ENCODE results near the gene SPATA9.

Gene SPATA9

DNA sequence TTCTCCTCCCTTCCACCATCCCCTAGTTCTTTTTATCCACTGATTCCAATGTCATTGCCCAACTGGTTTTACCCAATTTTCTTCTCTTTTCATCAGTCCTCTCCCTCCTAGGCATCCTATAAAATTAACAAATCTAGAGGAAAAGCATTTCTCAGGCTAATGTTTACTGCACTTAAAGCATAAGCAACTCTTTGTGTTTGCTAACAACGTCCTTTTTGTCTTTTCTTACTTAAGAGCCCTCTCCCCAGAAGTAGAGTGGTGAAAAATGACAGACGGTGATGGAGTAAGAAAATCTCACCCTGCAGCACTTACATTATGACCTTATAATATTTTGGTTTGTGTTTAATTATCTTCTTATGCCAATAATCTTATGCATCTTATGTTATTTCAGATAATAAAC lies 1.6 kb upstream of the SPATA9 start:
- no peak for DNase-seq (ENCODE audit: low read depth)

- no peak for DNase-seq (ENCODE audit: low read depth)
Observed at GRCh38 chr5:95673081-95673480, 9.7 kb downstream of the SPATA9 start.

- no peak for DNase-seq (ENCODE audit: low read depth)
Observed at GRCh38 chr5:95672641-95673040, 10.2 kb downstream of the SPATA9 start.

GRCh38 chr5:95671826-95672225 lies 11.0 kb downstream of the SPATA9 start:
- DNase-seq (ENCODE audit: low read depth) = no peak

DNA sequence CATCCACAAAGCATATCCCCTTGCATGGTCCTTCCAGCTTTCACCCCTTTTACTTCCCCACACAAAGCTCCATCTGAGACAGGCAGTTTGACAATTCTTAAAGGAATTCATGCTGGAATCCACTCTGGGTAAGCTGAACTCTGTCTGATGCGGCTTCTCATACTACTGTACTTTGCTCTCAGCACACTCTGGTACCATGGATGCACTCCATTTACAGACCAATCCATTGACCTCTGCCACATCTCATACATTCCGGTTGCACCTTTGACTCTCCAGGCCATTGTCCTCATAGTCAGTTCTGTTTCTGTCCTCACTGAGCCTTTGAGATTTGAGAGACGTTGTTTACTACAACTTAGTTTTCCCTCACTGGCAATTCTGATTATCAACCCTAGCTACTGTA lies 12.2 kb downstream of the SPATA9 start:
- no peak for DNase-seq (ENCODE audit: low read depth)

GRCh38 chr5:95669985-95670384 lies 12.8 kb downstream of the SPATA9 start:
- no peak for DNase-seq (ENCODE audit: low read depth)

GRCh38 chr5:95669540-95669939 lies 13.3 kb downstream of the SPATA9 start:
- DNase-seq (ENCODE audit: low read depth) = no peak

GRCh38 chr5:95668728-95669127 lies 14.1 kb downstream of the SPATA9 start:
- no peak for DNase-seq (ENCODE audit: low read depth)

DNA sequence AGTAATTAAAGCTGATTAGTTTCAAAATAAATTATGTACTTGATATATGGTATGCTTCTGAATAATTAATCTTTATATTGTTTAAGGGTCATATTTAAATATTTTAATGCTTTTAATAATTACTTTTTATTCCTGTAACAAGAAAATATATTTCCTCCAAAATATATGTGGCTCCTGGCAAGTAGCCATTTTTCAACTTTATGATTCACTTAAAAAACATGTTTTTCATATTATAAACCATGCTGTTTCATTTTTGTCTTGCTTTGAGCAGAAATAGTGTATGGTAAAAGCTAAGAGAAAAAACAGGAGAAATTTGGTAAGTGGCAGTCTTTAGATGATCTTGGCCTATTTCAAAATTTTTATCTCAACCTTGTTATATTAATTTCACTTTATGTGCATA lies 14.6 kb downstream of the SPATA9 start:
- no peak for DNase-seq (ENCODE audit: low read depth)

DNA sequence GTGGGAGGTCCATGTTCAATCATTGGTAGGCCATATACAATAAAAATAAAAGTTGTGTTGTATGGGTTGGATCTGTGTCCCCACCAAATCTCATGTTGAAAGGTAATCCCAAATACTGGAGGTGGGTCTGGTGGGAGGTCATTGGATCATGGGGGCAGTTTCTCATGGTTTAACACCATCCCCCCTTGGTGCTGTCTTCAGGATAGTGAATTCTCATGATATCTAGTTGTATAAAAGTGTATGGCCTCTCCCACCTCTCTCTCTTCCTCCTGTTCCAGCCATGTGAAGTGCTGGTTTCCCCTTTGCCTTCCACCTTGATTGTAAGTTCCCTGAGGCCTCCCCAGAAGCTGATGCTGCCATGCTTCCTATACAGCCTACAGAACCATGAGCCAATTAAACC lies 15.1 kb downstream of the SPATA9 start:
- no peak for DNase-seq (ENCODE audit: low read depth)

DNA sequence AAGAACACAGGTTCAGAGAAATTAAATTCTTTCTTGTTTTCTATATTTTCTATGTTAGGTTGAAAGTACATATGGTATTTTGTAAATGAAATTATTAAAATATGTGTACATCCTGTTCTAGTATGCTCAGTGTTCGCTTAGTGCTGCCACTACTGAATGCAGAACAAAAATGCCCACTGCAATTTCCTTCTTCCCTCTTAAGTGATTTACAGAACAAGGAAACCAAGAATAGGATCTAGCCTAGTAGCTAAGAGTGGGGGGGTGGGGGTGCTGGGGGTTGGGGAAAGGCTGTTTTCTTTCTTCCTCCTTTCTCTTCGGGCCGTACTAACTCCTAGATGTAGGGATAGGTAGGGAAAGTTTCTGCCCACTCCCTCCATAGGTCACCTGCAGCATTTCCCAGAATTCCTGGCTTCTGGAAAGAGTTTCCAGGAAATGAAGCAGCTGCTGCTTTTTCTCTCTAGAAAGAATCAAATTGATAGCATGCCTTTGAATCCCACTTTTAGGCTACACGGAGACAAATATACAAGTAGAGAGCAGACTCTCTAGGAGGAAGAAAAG lies 15.7 kb downstream of the SPATA9 start:
- no peak for DNase-seq (ENCODE audit: low read depth)

DNA sequence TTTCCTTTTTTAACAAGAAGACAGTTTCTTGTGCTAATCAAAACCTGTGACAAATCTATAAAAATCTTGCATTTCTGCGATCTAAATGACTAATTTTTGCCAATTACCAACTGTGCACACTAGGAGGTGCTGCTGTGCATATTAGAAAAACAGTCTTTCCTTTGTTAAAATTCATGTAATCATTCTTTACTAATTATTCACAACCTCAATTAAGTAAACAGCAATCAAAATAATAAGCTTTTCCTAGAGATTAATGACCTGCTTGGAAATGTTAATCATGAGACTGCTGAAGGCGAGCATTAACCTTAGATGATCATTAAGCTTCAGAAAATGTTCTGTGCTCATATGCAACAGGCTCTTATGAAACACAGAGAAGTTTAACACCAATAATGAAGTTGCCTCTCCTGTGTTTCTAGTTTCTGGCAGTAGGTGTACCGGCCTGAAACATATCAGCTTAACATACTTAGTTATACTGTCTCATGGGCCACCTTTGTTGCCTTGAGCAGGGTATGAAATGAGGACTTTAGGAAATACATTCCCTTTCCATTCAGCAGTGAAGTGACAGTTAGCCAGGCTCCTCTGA lies 18.5 kb downstream of the SPATA9 start:
- no peak for DNase-seq (ENCODE audit: low read depth)

DNA sequence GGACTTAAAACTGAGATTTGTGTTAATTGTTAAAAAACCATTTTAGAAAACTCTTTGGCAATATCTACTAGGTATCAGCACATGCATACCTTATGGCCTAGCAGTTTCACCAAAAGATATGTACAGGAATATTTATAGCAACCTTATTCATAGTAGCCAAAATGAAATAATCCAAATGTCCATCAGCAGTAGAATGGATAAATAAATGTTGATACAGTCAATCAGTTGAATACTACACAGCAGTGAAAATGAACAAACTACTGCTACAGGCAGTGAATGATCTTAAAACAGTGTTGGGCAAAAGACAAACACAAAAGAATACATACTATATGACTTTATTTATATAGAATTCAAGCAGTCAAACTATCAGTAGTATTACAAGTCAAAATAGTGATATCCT lies 19.8 kb downstream of the SPATA9 start:
- no peak for DNase-seq (ENCODE audit: low read depth)

GRCh38 chr5:95660060-95660459 lies 22.7 kb downstream of the SPATA9 start:
- no peak for DNase-seq (ENCODE audit: low read depth)

DNA sequence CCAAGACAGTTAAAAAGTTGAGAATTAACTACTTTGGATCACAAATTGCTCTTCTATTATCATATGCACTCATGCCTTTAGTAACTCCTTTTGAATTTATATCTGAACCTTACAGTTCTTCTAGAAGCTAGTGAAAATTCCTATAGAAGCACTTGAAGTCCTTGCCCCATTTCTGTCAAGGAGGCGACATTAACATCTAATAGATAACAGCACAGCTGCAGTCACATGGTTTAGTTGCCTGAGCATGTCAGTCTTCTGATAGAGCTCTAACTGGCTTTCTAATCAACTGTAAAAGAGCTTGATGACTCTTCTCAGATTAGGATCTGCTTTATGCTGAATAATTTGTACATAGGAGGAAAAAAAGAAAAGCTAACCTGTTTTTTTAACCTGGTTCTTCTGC lies 27.2 kb downstream of the SPATA9 start:
- no peak for DNase-seq (ENCODE audit: low read depth)

GRCh38 chr5:95654196-95654595 lies 28.6 kb downstream of the SPATA9 start:
- DNase-seq (ENCODE audit: low read depth) = no peak

- no peak for DNase-seq (ENCODE audit: low read depth)
Observed at GRCh38 chr5:95652849-95653248, 29.9 kb downstream of the SPATA9 start.

DNA sequence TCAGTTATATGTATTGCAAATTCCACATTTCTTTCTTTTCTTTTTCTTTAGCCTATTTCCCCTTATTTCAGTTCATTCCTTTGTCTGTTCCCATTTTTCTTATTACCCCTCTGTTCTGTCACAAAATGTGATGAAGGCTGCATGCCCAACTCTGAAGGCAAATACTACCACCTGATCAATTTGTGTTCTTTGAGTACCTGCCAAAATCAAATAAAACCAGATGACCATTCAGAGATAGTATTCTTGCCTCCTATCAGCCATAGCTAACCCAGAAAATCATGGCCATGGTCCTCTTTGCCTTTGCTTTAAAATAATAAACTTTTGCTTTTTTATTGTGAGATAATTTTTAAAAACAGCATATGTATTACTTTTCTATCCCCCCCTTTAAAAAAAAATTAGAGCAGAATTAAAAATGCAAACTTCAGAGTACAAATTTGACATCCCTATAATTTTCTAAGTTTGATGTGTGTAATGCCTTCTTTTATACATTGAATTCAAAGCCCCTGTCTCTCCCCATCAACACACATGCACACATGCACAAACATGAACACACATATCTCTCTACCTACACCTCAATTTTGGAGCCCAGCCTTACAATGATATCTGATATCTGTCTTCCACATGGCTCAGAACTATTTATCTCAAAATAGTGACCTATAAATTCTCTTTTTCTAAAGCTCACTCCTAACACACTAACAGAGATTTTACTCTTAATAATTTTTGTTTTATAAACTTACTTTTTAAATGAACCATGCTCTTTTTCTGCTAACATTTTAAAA lies 32.8 kb downstream of the SPATA9 start:
- no peak for DNase-seq (ENCODE audit: low read depth)

GRCh38 chr5:95649274-95649673 lies 33.5 kb downstream of the SPATA9 start:
- no peak for DNase-seq (ENCODE audit: low read depth)

- DNase-seq (ENCODE audit: low read depth) = no peak
Observed at GRCh38 chr5:95647886-95648860, 34.6 kb downstream of the SPATA9 start.

GRCh38 chr5:95646569-95647431 lies 36.0 kb downstream of the SPATA9 start, which contains the start of gene RFESD:
Gene RFESD, plus strand, starts transcription at chr5:95646777. Its CDS starts 5,495 bp downstream, at chr5:95652272.
- peak; percentile 91 for DNase-seq (ENCODE audit: low read depth)

All from stimulated activated CD8-positive, alpha-beta memory T cell treated with anti-CD3 and anti-CD28 coated beads, Interleukin-12 subunit alpha, Interleukin-12 subunit beta, amount 100 ng/mL, for 4 hours (primary cell).